Esophagus squamous epithelium (tissue), 5 donors: Measurements from ENCODE around the gene SH3YL1. TPM values are rescaled to one million over a fixed set of nuclear protein-coding genes. Genes with fewer than 3 reads are reported as not detected.

Experiments
- DNase-seq: peaks from one replicate; lab custom pipeline; 2025; lab: John Stamatoyannopoulos, UW
- H3K27ac ChIP-seq, 4 donors: fragments of 200-600 bp; sonication (generic); one replicate each; pipeline ENCODE4 v1.5.1; 2016 to 2019; ENCODE audit warnings: mild to moderate bottlenecking in 1 of 4
- H3K27me3 ChIP-seq, 4 donors: fragments of 200-600 bp; sonication (generic); 1 replicate in 3 of 4; 2 replicates in 1 of 4; pipeline versions ENCODE4 v1.5.1 to v1.6.0; 2017 to 2021; ENCODE audit warnings: antibody characterized with exemption in 1 of 4
- H3K36me3 ChIP-seq, 3 donors: fragments of 200-600 bp; sonication (generic); one replicate each; pipeline ENCODE4 v1.5.1; 2016 to 2019
- H3K4me1 ChIP-seq, 3 donors: fragments of 200-600 bp; sonication (generic); one replicate each; pipeline ENCODE4 v1.5.1; 2017 to 2019
- H3K4me3 ChIP-seq, 4 donors: fragments of 200-600 bp; sonication (generic); 1 replicate in 3 of 4; 2 replicates in 1 of 4; pipeline ENCODE4 v1.5.1; 2016 to 2019; ENCODE audit warnings: mild to moderate bottlenecking in 2 of 4, moderate library complexity in 1 of 4
- H3K9me3 ChIP-seq, 3 donors: fragments of 200-600 bp; sonication (generic); one replicate each; pipeline ENCODE4 v1.5.1; 2016 to 2019
- CTCF ChIP-seq, 6 experiments: fragments of 450-650 bp in 4 of 6; fragments of 200-600 bp in 2 of 6; sonication (generic) in 2 of 6; IDR thresholded peaks; one replicate each; pipeline ENCODE4 v1.5.1; 2016 to 2019; ENCODE audit warnings: antibody characterized with exemption in 6 of 6, mild to moderate bottlenecking in 4 of 6, moderate library complexity in 4 of 6
- POLR2A ChIP-seq, 4 donors: fragments of 450-650 bp; IDR thresholded peaks; one replicate each; pipeline ENCODE4 v1.6.1; 2017; ENCODE audit warnings: antibody characterized with exemption in 4 of 4, mild to moderate bottlenecking in 4 of 4, moderate library complexity in 3 of 4
- WGBS, 2 donors: methylation state at CpG; one replicate each; pipeline ENCODE4 v1.1.5; 2018; 5-methylcytosine and 5-hydroxymethylcytosine counted together
- intact Hi-C: fragments of 100-400 bp; cut with DNase I; formaldehyde crosslinking; loops from one replicate; pipeline ENCODE4 v1.15.0; 2022
- total RNA-seq, 4 donors: library from RNA; depleted of rRNA; stranded (reverse); fragments of >200 nt; gene quantifications; one replicate each; pipeline ENCODE4 v1.1.0, GENCODE V29; 2016
- donor health status: DM: yes; HTN: yes; CAD: no.

Gene SH3YL1
- total RNA-seq, 4 donors from 2014 or later = 64.9 to 99.6 (median 81.1) TPM

DNA sequence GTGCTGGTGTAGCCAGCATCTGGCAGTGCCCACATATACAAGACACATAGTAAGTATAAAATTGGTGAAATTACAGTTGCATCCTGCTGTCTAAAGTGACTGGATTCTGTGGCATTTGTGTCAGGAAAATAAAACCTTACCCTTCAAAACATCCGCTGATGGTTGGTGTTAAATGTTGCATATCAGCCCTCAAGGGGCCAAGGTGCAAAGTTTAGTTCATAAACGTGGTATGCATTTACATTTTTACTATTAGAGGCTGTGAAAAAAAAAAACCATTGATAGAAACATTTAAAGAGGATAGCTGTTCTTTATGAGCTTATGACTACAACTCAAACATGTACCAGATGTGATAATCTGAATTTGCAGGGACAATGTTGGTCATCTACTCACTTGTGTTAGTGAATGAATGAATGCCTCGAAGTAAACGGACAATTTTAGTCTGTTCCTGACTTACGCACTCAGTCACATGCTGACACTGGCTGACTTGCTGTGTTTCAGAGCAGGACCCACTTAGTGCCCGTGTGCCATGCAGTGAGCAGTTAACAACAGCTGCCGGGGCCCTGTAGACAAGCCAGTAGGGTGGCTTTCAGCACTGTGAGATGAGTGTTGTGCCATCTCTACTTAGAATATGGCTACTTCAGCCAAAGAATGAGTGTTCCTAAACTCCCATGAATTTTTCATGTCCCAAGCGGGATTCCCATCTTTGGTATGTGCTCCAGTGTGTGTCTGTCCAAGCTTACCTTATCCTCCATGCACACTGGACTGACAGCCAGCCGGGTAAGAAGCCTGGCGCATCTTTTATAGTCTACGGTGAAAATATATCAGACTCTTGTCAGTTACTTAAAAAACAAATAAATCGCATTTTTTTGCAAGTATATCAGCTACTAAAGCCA, 18.8 kb upstream of the SH3YL1 start:
- WGBS, 2 donors = 95% methylated on average over 12 of the region's 12 CpGs
- H3K36me3 ChIP-seq = peaks cover 10 to 57% (median 18%) of the 10 kb centered on the region in 3 donors
- peaks cover 6 to 10% (median 6%) of the 10 kb centered on the region in 3 donors for H3K4me1 ChIP-seq
- H3K27ac ChIP-seq = no peak overlapping the region
- DNase-seq = no peak
- H3K4me3 ChIP-seq = no peak overlapping the region
- H3K27me3 ChIP-seq = peaks cover 0 to 11% (median 0%) of the 10 kb centered on the region in 4 donors
- intact Hi-C loops = no loop called here
- H3K9me3 ChIP-seq = no peaks in the 10 kb centered on the region
- TF ChIP-seq CTCF (IDR thresholded peaks at IDR 0.05) (no peak), POLR2A (IDR thresholded peaks at IDR 0.05) (no peak)

DNA sequence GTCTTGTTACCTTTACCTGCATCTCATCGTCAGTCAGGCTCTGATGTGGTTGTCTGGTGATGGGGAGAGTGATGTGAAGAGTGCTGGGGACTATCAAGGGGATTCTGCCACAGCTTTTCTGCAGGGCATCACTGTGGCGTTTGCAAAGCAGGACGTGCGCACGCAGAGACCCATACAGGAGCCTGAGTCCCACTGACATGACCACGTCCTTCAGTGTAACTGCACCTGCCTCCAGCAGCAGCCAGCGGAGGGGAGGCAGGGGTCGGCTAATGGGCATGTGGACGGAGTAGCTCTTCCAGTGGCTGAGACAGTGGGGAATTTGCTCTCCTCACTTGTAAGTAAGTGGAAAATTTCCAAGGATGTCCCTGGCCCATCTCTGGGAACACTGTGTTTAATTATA, 17.5 kb upstream of the SH3YL1 start:
- no peak overlapping the region for H3K27ac ChIP-seq
- H3K36me3 ChIP-seq = peaks cover 10 to 69% (median 27%) of the 10 kb centered on the region in 3 donors
- H3K4me1 ChIP-seq = no peaks in the 10 kb centered on the region
- DNase-seq = no peak
- TF ChIP-seq CTCF (IDR thresholded peaks at IDR 0.05) (no peak), POLR2A (IDR thresholded peaks at IDR 0.05) (no peak)
- no peak overlapping the region for H3K4me3 ChIP-seq
- WGBS, 2 donors = 95 to 99% methylated on average over 8 to 9 of the region's 9 CpGs
- intact Hi-C loops = no loop called here
- no peaks in the 10 kb centered on the region for H3K9me3 ChIP-seq
- no peaks in the 10 kb centered on the region for H3K27me3 ChIP-seq

DNA sequence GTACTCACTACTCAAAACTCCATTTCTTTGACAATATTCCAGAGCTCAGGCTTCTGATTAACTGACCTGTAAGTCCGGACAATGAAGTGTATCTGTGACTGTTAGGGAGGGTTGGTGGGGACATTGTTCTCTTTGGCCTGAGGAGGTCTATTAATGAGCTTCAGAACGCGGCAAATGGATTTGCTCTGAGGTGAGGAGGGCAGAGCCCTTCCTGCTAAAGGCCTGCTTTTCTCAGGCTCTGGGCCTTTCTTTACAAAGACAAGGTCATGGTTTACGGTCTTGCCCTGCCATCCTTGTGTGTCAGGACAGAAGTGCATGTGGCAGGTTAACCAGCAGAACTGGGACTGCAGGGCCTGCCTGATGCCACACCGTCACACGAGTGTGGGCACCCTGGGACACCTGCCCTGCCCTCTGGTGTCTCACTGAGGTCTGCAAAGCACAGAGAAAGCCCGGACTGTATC, 16.8 kb upstream of the SH3YL1 start:
- Histone ChIP-seq H3K4me1 (no peaks in the 10 kb centered on the region), H3K4me3 (no peak overlapping the region), H3K9me3 (no peaks in the 10 kb centered on the region), H3K36me3 (peaks cover 10 to 76% (median 33%) of the 10 kb centered on the region in 3 donors), H3K27ac (no peak overlapping the region), H3K27me3 (no peaks in the 10 kb centered on the region)
- WGBS, 2 donors = 77 to 97% methylated on average over 3 to 4 of the region's 7 CpGs
- TF ChIP-seq CTCF (IDR thresholded peaks at IDR 0.05) (no peak), POLR2A (IDR thresholded peaks at IDR 0.05) (no peak)
- intact Hi-C loops = no loop called here
- DNase-seq = no peak

DNA sequence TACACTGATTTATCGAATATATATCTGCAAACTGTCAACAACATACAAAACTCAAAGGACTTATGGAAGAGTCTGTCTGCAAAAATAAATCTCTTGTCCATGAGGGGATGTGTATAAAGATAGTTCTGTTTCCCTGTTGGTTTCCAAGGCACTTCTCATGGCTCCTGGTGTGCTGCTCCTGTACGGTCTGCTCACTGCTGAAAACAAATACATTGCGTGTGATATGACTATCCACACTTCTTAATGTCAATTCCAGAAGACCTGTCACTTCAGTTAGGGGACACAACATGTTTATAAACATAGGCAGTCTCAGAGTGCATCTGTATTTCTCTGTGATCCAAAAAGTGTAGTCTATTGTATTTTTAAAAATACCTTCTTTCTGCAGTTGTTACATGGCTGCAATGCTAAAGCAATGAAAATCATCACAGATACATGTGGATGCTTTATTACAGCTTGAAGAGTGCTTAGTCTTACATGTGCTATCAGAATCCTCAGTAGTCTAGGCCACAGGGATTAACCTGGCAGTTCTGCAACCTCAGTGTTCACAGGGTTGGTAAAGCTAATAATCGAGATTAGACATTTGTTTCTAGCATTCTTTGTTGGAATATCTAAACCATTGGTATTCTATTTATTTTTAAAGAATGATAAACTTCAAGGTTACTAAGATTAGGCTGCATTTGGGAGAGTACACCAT, 16.3 kb upstream of the SH3YL1 start:
- intact Hi-C loops = no loop called here
- Histone ChIP-seq H3K36me3 (peaks cover 10 to 82% (median 33%) of the 10 kb centered on the region in 3 donors), H3K9me3 (no peaks in the 10 kb centered on the region), H3K4me1 (no peaks in the 10 kb centered on the region), H3K4me3 (no peak overlapping the region), H3K27me3 (no peaks in the 10 kb centered on the region), H3K27ac (no peak overlapping the region)
- 83 to 89% methylated on average over 4 of the region's 4 CpGs for WGBS, 2 donors
- TF ChIP-seq CTCF (IDR thresholded peaks at IDR 0.05) (no peak), POLR2A (IDR thresholded peaks at IDR 0.05) (no peak)
- DNase-seq = no peak

DNA sequence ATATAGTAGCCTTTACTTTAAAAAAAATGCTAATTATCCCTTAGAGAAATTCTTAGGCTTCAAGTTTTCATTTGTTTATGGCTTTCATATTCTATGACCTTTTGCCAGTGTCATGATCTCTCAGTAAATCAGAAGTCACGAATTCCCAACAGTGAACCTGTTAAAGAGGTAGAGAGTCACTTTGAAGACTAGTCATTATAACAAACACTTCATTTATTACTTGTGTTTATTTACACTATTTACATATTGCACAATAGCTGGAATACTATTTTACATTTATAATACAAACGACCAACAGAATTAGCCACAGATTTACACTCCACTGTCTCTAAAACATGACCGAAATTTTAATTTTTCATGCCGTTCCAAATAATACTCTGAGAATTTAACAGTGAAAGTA, 15.5 kb upstream of the SH3YL1 start:
- TF ChIP-seq POLR2A (IDR thresholded peaks at IDR 0.05) (no peak), CTCF (IDR thresholded peaks at IDR 0.05) (no peak)
- intact Hi-C loops = no loop called here
- Histone ChIP-seq H3K27me3 (no peaks in the 10 kb centered on the region), H3K36me3 (peaks cover 10 to 89% (median 33%) of the 10 kb centered on the region in 3 donors), H3K4me3 (no peak overlapping the region), H3K27ac (no peak overlapping the region), H3K4me1 (no peaks in the 10 kb centered on the region), H3K9me3 (no peaks in the 10 kb centered on the region)
- 79 to 82% methylated on average over 4 of the region's 4 CpGs for WGBS, 2 donors
- DNase-seq = no peak
